ENCODE measurements around the gene FBLN1. TPM values are rescaled to one million over a fixed set of nuclear protein-coding genes. Genes with fewer than 3 reads are reported as not detected.

The FBLN1 gene
- total and polyA plus RNA-seq, 2 of the 13 experiments (the other 11 are each of a cell fraction or from before 2014, with no cell fraction given): 37.3 to 103 TPM

DNA sequence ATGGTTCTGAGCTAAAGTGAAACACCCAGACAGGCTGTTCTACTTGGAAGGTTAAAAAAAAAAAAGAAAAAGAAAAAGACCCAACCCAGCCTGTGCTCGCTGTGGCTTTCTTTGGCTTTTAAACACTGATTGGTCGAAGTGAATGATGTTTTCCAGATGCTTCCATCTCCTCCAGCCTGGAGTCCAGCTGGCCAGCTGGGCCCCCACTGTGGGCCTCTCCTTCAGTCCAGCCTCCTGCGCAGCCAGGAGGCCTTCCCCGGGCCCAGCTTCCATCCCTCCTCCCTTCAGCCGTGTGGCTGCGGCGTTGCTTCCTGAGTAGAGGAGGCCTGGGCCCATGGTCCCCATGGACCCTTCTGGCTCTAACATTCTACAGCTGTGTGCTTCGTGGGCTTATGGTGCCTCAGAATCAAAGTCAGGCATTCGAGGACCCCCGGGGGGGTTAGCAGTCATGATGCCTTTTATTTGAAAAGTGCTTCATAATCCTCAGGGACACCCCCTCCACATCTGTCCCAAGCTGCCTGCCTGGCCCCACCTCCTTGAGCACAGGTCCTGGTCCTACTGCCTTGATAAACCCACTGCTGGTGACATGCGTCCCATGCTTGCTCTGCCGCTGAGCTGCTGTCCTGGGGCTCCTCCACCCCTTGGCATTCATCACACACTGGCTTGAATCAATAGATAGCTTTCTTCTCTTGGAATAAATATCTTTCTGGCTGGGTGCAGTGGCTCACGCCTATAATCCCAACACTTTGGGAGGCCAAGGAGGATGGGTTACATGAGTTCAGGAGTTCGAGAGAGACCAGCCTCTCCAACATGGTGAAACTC lies 42.2 kb upstream of the FBLN1 start (continued):
- TF ChIP-seq ZFP36L2 (CRISPR knock-in tag; IDR thresholded peaks at IDR 0.05) (no peak), ZNF562 (CRISPR knock-in tag; IDR thresholded peaks at IDR 0.05; ENCODE audit: borderline replicate concordance) (no peak), MAFG (CRISPR knock-in tag; IDR thresholded peaks at IDR 0.05) (no peak)
- TF ChIP-seq, protein P1, sequence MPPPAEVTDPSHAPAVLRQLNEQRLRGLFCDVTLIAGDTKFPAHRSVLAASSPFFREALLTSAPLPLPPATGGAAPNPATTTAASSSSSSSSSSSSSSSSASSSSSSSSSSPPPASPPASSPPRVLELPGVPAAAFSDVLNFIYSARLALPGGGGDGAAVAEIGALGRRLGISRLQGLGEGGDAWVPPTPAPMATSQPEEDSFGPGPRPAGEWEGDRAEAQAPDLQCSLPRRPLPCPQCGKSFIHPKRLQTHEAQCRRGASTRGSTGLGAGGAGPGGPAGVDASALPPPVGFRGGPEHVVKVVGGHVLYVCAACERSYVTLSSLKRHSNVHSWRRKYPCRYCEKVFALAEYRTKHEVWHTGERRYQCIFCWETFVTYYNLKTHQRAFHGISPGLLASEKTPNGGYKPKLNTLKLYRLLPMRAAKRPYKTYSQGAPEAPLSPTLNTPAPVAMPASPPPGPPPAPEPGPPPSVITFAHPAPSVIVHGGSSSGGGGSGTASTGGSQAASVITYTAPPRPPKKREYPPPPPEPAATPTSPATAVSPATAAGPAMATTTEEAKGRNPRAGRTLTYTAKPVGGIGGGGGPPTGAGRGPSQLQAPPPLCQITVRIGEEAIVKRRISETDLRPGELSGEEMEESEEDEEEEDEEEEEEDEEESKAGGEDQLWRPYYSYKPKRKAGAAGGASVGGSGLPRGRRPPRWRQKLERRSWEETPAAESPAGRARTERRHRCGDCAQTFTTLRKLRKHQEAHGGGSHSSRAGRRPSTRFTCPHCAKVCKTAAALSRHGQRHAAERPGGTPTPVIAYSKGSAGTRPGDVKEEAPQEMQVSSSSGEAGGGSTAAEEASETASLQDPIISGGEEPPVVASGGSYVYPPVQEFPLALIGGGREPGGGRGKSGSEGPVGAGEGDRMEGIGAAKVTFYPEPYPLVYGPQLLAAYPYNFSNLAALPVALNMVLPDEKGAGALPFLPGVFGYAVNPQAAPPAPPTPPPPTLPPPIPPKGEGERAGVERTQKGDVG (CRISPR knock-in tag; IDR thresholded peaks at IDR 0.05; ENCODE audit: borderline replicate concordance): no peak

DNA sequence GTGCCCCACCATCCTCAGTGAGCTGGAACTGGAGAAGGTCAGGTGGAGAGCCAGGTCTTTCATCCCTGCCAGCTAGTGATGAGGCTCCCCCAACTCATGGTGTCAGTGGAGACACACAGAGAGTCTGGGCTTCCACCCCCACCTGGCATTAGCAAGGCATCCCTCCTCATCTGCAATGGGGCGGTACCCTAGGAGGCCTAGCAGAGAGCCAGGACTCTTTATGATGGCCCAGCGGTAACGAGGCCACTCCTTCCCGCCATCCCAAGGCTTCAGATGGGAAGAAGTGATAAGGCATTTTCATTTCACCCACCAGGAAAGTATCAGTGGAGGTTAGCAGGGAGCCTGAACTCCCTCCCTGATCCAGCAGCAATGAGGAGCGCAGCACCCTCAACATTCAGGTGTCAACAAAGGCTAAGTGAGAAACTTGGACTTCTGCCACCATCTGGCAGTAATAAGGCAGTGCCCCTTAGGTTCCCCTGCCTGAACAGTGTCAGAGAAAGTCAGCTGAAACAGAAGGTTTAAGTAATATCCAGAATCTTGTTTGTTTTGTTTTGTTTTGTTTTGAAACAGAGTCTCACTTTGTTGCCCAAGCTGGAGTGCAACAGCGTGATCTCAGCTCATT lies 40.5 kb upstream of the FBLN1 start:
- peaks cover 1 to 3% of the 10 kb centered on the region in 2 experiments; a peak in 2 of 5 replicates for H3K27me3 ChIP-seq (ENCODE audit: control insufficient read depth in 1 of 2, insufficient read depth in 2 of 2, low read length in 2 of 2)
- H3K79me2 ChIP-seq (ENCODE audit: insufficient read depth, low read length): no peaks in the 10 kb centered on the region
- peaks cover 9% of the 10 kb centered on the region; the same call in 1 of the 2 replicates for H3K4me1 ChIP-seq (ENCODE audit: insufficient read depth, low read length)
- in situ Hi-C loops (cut with HindIII; ENCODE audit: extremely low pct_ligation_motif_present, low pct_unique_long_range_greater_than_20kb): no loop called here
- H3K27ac ChIP-seq (ENCODE audit: extremely low read length, insufficient read depth, low read length): no peak overlapping the region
- no peak overlapping the region for H3K9ac ChIP-seq (ENCODE audit: insufficient read depth, low read depth, low read length)
- H2AFZ ChIP-seq (ENCODE audit: low read length): no peak overlapping the region
- no peak overlapping the region for H3K4me2 ChIP-seq (ENCODE audit: low read depth, low read length)
- FAIRE-seq (peak; percentile 88), DNase-seq (ENCODE audit: low spot score) (peak; percentile 58), ATAC-seq (peak; percentile 94)
- H3K4me3 ChIP-seq (replicated peaks in 1 of 3; ENCODE audit: insufficient read depth in 1 of 3, low read depth in 2 of 3, low read length in 3 of 3): no peak overlapping the region
- no peaks in the 10 kb centered on the region for H3K36me3 ChIP-seq (replicated peaks in 1 of 2; ENCODE audit: control insufficient read depth in 1 of 2, insufficient read depth in 2 of 2, low read length in 2 of 2)
- intact Hi-C loops (cut with micrococcal nuclease; ENCODE audit: unreplicated experiment): no loop called here
- H4K20me1 ChIP-seq (ENCODE audit: insufficient read depth, low read length): no peaks in the 10 kb centered on the region
- BruUV-seq (replicated peaks): no TSS peak
- 0% methylated on average over 2 of the region's 6 CpGs for WGBS (ENCODE audit: low lambda C conversion rate)
- ChIA-PET CTCF (ENCODE audit: low intra/inter-chr PET ratio, low total read pairs) (interaction anchor here (1.6 to 2.2 kb wide), 2 partner anchors 21 to 194 kb away, joined by 4 to 7 read pairs; no protein-coding TSS in a partner anchor), POLR2A (interaction anchor here (1.2 kb wide), 1 partner anchor 22 kb away, joined by 3 read pairs; no protein-coding TSS in a partner anchor)
- H3K9me3 ChIP-seq (ENCODE audit: low read length): no peaks in the 10 kb centered on the region
- TF ChIP-seq SMC3 (IDR thresholded peaks at IDR 0.05; ENCODE audit: low read length) (peak; percentile 71), SOX13 (IDR thresholded peaks at IDR 0.05) (no peak), SOX13 (CRISPR knock-in tag; conservative IDR thresholded peaks at IDR 0.05 in 1 of 2, IDR thresholded peaks at IDR 0.05 in 1 of 2) (peak in 1 of 2 experiments; percentile 5; a peak in 1 of 4 replicates), STAG1 (CRISPR knock-in tag; IDR thresholded peaks at IDR 0.05) (peak; percentile 68), RBFOX2 (IDR thresholded peaks at IDR 0.05; ENCODE audit: low read depth, low read length) (no peak), FOXK2 (IDR thresholded peaks at IDR 0.05) (0 out of 2 replicates have a peak, but pooled peaks have one; percentile 13), EEA1 (CRISPR knock-in tag; IDR thresholded peaks at IDR 0.05; ENCODE audit: borderline replicate concordance) (no peak)
- TF ChIP-seq, protein P2, sequence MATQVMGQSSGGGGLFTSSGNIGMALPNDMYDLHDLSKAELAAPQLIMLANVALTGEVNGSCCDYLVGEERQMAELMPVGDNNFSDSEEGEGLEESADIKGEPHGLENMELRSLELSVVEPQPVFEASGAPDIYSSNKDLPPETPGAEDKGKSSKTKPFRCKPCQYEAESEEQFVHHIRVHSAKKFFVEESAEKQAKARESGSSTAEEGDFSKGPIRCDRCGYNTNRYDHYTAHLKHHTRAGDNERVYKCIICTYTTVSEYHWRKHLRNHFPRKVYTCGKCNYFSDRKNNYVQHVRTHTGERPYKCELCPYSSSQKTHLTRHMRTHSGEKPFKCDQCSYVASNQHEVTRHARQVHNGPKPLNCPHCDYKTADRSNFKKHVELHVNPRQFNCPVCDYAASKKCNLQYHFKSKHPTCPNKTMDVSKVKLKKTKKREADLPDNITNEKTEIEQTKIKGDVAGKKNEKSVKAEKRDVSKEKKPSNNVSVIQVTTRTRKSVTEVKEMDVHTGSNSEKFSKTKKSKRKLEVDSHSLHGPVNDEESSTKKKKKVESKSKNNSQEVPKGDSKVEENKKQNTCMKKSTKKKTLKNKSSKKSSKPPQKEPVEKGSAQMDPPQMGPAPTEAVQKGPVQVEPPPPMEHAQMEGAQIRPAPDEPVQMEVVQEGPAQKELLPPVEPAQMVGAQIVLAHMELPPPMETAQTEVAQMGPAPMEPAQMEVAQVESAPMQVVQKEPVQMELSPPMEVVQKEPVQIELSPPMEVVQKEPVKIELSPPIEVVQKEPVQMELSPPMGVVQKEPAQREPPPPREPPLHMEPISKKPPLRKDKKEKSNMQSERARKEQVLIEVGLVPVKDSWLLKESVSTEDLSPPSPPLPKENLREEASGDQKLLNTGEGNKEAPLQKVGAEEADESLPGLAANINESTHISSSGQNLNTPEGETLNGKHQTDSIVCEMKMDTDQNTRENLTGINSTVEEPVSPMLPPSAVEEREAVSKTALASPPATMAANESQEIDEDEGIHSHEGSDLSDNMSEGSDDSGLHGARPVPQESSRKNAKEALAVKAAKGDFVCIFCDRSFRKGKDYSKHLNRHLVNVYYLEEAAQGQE (IDR thresholded peaks at IDR 0.05; ENCODE audit: borderline replicate concordance in 1 of 2, low read depth in 1 of 2, low read length in 2 of 2): no peak

Measured in HepG2 (cell line).